GM12878 (cell line): ENCODE data around the gene OR7G3. TPM values are rescaled to one million over a fixed set of nuclear protein-coding genes. Genes with fewer than 3 reads are reported as not detected.

Experiments used
- ATAC-seq: fragments of 200-7000 bp; cut with Tn5 transposase; 3 replicates; pipeline ENCODE4 v1.9.1; 2020; ENCODE audit warnings: mild to moderate bottlenecking, moderate library complexity
- BruUV-seq: library from RNA; stranded (reverse); fragments of 400-500 nt; replicated peaks from 2 replicates; lab custom pipeline; 2021; lab: Mats Ljungman, UMichigan
- CTCF ChIA-PET: fragments of 300-600 bp; sonication (Branson Sonifier 250); formaldehyde crosslinking; extraction: SDS; loops from one replicate; lab custom pipeline; 2021; ENCODE audit warnings: inconsistent platforms; lab: Yijun Ruan, JAX
- POLR2A ChIA-PET: fragments of 350-600 bp; formaldehyde crosslinking; extraction: SDS; loops from one replicate; lab custom pipeline; 2021; ENCODE audit warnings: inconsistent platforms; lab: Charles Lee
- RAD21 ChIA-PET: fragments of 300-600 bp; sonication (Branson Sonifier 250); formaldehyde crosslinking; loops from one replicate; lab custom pipeline; 2023; ENCODE audit warnings: antibody characterized with exemption; ENCODE audit not compliant: unreplicated experiment; lab: Charles Lee
- SMC1A ChIA-PET: fragments of 300-600 bp; sonication (Branson Sonifier 250); formaldehyde crosslinking; loops from one replicate; lab custom pipeline; 2023; ENCODE audit not compliant: unreplicated experiment, uncharacterized antibody; lab: Charles Lee
- DNase-seq: peaks from one replicate; pipeline ENCODE4 v3.0.0-alpha.2; 2011; ENCODE audit warnings: low read depth, low spot score
- FAIRE-seq: peaks from 3 replicates; lab custom pipeline; 2011; peaks lifted over from hg19 to GRCh38; lab: Jason Lieb, UNC
- H2AFZ ChIP-seq: 2 replicates; pipeline ENCODE4 v1.6.0; 2011; ENCODE audit warnings: low read depth, low read length, control low read depth; ENCODE audit not compliant: control insufficient read depth
- H3K27ac ChIP-seq: 2 replicates; pipeline ENCODE4 v1.5.1; 2011; ENCODE audit warnings: control low read depth; ENCODE audit not compliant: control insufficient read depth, insufficient read depth
- H3K27me3 ChIP-seq, 2 experiments: replicated peaks in 1 of 2; 2 replicates each; pipeline versions ENCODE4 v1.6.0 to v1.6.1; 2011; ENCODE audit warnings: low read length in 1 of 2; ENCODE audit not compliant: control insufficient read depth in 2 of 2, insufficient read depth in 2 of 2
- H3K36me3 ChIP-seq, 2 experiments: 2 replicates each; pipeline ENCODE4 v1.5.1; 2011; ENCODE audit warnings: low read length in 1 of 2; ENCODE audit not compliant: control insufficient read depth in 2 of 2, insufficient read depth in 2 of 2
- H3K4me1 ChIP-seq: 2 replicates; pipeline ENCODE4 v1.6.1; 2011; ENCODE audit warnings: mild to moderate bottlenecking, low read length, moderate library complexity, mixed read lengths; ENCODE audit not compliant: control insufficient read depth, insufficient read depth
- H3K4me2 ChIP-seq: 2 replicates; pipeline ENCODE4 v1.6.0; 2011; ENCODE audit warnings: control low read depth; ENCODE audit not compliant: control insufficient read depth, insufficient read depth
- H3K4me3 ChIP-seq: fragments of 200-600 bp; sonication (generic); 2 replicates; pipeline ENCODE4 v1.5.1; 2016
- H3K79me2 ChIP-seq: 2 replicates; pipeline ENCODE4 v1.6.0; 2011; ENCODE audit warnings: low read length; ENCODE audit not compliant: control insufficient read depth, insufficient read depth
- H3K9ac ChIP-seq: 2 replicates; pipeline ENCODE4 v1.8.0; 2011; ENCODE audit warnings: low read length, control low read depth, mixed read lengths; ENCODE audit not compliant: control insufficient read depth, insufficient read depth
- H3K9me3 ChIP-seq: replicated peaks from 3 replicates; pipeline ENCODE4 v1.5.1; 2011; ENCODE audit warnings: mild to moderate bottlenecking, low read length; ENCODE audit not compliant: control insufficient read depth, insufficient read depth
- H4K20me1 ChIP-seq: 2 replicates; pipeline ENCODE4 v1.6.0; 2011; ENCODE audit not compliant: control insufficient read depth, insufficient read depth
- BCL11A ChIP-seq: IDR thresholded peaks from 2 replicates; pipeline ENCODE4 v1.6.1; 2011; ENCODE audit warnings: low read depth, low read length
- IKZF2 ChIP-seq, 2 experiments: fragments of 450-650 bp; IDR thresholded peaks; 2 replicates each; pipeline ENCODE4 v1.6.1; 2017; ENCODE audit warnings: mild to moderate bottlenecking in 2 of 2, moderate library complexity in 2 of 2
- WGBS: methylation state at CpG from one replicate; pipeline ENCODE4 v1.1.6; 2016; ENCODE audit warnings: low lambda C conversion rate; ENCODE audit not compliant: insufficient replicate concordance, insufficient coverage; ENCODE audit errors: missing lambda C conversion rate; 5-methylcytosine and 5-hydroxymethylcytosine counted together
- in situ Hi-C: fragments of 300-500 bp; cut with MboI; formaldehyde crosslinking; loops from 9 replicates; pipeline ENCODE4 v1.14.3; 2018; ENCODE audit warnings: mixed read lengths
- intact Hi-C: fragments of 100-400 bp; cut with micrococcal nuclease; formaldehyde crosslinking; loops from one replicate; pipeline ENCODE4 v1.14.2; 2022; ENCODE audit not compliant: unreplicated experiment
- polyA plus RNA-seq, 11 experiments: library from polyadenylated mRNA; depleted of rRNA in 4 of 11; unstranded in 6 of 11; stranded (reverse) in 5 of 11; fragments of >200 nt; fragmentation: Nextera tagmentation in 4 of 11; fragmentation: Illumina TruSeq in 1 of 11; extraction: Ambion mirVana in 4 of 11; extraction: Trizol in 1 of 11; gene quantifications; 1 replicate in 1 of 11; 2 replicates in 10 of 11; pipeline versions ENCODE4 v1.2.1 to v1.2.3, GENCODE V29; 2011 to 2016; ENCODE audit warnings: inconsistent platforms in 2 of 11, missing spikeins in 2 of 11, low read depth in 1 of 11
- total RNA-seq, 4 experiments: library from RNA; depleted of rRNA in 3 of 4; stranded (reverse); fragments of >200 nt in 3 of 4; fragmentation: Illumina TruSeq in 1 of 4; extraction: Trizol in 1 of 4; gene quantifications; 2 replicates each; pipeline versions ENCODE4 v1.2.1 to v1.2.3, GENCODE V29; 2013 to 2021
- TF ChIP-seq, protein P1 (sequence below): fragments of 450-650 bp; IDR thresholded peaks from 2 replicates; pipeline ENCODE4 v1.6.1; 2014; ENCODE audit warnings: mild to moderate bottlenecking
- TF ChIP-seq, protein P2 (sequence below): fragments of 150-350 bp; IDR thresholded peaks from 2 replicates; pipeline ENCODE4 v1.6.1; 2014; ENCODE audit warnings: mild to moderate bottlenecking, low read depth, low read length
- TF ChIP-seq, protein P3 (sequence below): fragments of 450-650 bp; IDR thresholded peaks from 2 replicates; pipeline ENCODE4 v1.6.1; 2018; ENCODE audit warnings: borderline replicate concordance, mild to moderate bottlenecking; ENCODE audit not compliant: partially characterized antibody
- TF ChIP-seq, protein P4 (sequence below): fragments of 450-650 bp; IDR thresholded peaks from 2 replicates; pipeline ENCODE4 v1.6.1; 2017; ENCODE audit warnings: mild to moderate bottlenecking, moderate library complexity
- TF ChIP-seq, protein P5 (sequence below): IDR thresholded peaks from 2 replicates; pipeline ENCODE4 v1.6.1; 2012; ENCODE audit warnings: improper control_type of control experiment, low read depth, low read length; ENCODE audit not compliant: insufficient replicate concordance

Gene OR7G3
- total and polyA plus RNA-seq, 10 of the 15 experiments (the other 5 are each of a cell fraction or from before 2014, with no cell fraction given), result not detected

DNA sequence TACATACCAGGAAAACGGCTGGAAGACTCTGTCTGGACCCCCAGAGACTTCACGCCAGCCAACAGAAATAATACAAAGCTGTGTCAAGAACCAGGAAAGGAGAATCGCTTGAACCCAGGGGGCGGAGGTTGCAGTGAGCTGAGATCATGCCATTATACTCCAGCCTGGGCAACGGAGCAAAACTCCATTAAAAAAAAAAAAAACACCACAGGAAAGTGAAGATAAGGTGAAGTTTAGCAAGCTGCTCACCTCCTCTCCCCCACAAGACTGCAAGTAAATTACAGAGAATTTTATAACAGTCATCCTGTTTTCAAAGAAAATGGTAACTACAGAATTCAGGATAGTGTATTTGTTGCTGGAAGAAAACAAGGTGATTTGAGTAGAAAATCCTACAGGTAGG, 10.2 kb downstream of the OR7G3 start (continued):
- TF ChIP-seq, protein P1, sequence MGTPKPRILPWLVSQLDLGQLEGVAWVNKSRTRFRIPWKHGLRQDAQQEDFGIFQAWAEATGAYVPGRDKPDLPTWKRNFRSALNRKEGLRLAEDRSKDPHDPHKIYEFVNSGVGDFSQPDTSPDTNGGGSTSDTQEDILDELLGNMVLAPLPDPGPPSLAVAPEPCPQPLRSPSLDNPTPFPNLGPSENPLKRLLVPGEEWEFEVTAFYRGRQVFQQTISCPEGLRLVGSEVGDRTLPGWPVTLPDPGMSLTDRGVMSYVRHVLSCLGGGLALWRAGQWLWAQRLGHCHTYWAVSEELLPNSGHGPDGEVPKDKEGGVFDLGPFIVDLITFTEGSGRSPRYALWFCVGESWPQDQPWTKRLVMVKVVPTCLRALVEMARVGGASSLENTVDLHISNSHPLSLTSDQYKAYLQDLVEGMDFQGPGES, result no peak
- TF ChIP-seq, protein P2, sequence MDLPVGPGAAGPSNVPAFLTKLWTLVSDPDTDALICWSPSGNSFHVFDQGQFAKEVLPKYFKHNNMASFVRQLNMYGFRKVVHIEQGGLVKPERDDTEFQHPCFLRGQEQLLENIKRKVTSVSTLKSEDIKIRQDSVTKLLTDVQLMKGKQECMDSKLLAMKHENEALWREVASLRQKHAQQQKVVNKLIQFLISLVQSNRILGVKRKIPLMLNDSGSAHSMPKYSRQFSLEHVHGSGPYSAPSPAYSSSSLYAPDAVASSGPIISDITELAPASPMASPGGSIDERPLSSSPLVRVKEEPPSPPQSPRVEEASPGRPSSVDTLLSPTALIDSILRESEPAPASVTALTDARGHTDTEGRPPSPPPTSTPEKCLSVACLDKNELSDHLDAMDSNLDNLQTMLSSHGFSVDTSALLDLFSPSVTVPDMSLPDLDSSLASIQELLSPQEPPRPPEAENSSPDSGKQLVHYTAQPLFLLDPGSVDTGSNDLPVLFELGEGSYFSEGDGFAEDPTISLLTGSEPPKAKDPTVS, result no peak
- TF ChIP-seq BCL11A (no peak), IKZF2 (IDR thresholded peaks at IDR 0.05) (no peak)

DNA sequence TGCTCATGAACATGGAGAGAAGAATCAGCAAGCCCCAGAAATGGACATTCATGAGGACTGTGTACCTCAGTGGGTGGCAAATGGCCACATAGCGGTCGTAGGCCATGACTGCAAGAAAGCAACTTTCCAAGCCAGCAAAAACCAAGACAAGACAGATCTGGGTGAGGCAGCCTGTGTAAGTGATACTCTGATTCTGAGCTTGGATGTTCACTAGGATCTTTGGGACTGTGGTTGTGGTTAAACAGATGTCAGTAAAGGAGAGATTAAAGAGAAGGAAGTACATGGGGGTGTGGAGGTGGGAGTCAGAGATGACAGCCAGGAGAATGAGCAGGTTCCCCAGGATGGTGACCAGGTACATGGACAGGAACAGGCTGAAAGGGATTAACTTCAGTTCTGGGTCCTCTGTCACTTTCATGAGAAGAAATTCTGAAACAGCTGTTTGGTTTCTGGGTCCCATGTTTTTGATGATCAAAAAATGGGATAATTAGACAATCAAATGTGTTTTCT, 11.4 kb downstream of the OR7G3 start, which contains the start of gene OR7G1:
TSS of gene OR7G1 (minus strand) at position 457 of the 507 bp plus-strand sequence. CDS start at position 457, 0 bp downstream.
- Histone ChIP-seq H3K9ac (no peak within 1 kb of the TSS), H3K4me2 (no peak within 1 kb of the TSS), H3K79me2 (no peaks in the 10 kb centered on the region), H3K4me3 (no peak within 1 kb of the TSS), H4K20me1 (no peaks in the 10 kb centered on the region), H3K36me3 (no peaks in the 10 kb centered on the region), H3K27me3 (no peaks in the 10 kb centered on the region), H3K27ac (no peak within 1 kb of the TSS), H3K4me1 (no peaks in the 10 kb centered on the region), H2AFZ (no peak within 1 kb of the TSS), H3K9me3 (no peaks in the 10 kb centered on the region)
- SMC1A ChIA-PET, result no interaction called here
- BruUV-seq, result no TSS peak
- RAD21 ChIA-PET, result no interaction called here
- no peak for ATAC-seq
- in situ Hi-C loops (no loop called here), intact Hi-C loops (no loop called here)
- no peak for FAIRE-seq
- CTCF ChIA-PET, result no interaction called here
- DNase-seq, result no peak
- POLR2A ChIA-PET, result no interaction called here
- whole genome bisulfite sequencing, result 63% methylated on average over 2 of the region's 2 CpGs
- TF ChIP-seq, protein P3, sequence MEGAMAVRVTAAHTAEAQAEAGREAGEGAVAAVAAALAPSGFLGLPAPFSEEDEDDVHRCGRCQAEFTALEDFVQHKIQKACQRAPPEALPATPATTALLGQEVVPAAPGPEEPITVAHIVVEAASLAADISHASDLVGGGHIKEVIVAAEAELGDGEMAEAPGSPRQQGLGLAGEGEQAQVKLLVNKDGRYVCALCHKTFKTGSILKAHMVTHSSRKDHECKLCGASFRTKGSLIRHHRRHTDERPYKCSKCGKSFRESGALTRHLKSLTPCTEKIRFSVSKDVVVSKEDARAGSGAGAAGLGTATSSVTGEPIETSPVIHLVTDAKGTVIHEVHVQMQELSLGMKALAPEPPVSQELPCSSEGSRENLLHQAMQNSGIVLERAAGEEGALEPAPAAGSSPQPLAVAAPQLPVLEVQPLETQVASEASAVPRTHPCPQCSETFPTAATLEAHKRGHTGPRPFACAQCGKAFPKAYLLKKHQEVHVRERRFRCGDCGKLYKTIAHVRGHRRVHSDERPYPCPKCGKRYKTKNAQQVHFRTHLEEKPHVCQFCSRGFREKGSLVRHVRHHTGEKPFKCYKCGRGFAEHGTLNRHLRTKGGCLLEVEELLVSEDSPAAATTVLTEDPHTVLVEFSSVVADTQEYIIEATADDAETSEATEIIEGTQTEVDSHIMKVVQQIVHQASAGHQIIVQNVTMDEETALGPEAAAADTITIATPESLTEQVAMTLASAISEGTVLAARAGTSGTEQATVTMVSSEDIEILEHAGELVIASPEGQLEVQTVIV, result no peak
- TF ChIP-seq, protein P4, sequence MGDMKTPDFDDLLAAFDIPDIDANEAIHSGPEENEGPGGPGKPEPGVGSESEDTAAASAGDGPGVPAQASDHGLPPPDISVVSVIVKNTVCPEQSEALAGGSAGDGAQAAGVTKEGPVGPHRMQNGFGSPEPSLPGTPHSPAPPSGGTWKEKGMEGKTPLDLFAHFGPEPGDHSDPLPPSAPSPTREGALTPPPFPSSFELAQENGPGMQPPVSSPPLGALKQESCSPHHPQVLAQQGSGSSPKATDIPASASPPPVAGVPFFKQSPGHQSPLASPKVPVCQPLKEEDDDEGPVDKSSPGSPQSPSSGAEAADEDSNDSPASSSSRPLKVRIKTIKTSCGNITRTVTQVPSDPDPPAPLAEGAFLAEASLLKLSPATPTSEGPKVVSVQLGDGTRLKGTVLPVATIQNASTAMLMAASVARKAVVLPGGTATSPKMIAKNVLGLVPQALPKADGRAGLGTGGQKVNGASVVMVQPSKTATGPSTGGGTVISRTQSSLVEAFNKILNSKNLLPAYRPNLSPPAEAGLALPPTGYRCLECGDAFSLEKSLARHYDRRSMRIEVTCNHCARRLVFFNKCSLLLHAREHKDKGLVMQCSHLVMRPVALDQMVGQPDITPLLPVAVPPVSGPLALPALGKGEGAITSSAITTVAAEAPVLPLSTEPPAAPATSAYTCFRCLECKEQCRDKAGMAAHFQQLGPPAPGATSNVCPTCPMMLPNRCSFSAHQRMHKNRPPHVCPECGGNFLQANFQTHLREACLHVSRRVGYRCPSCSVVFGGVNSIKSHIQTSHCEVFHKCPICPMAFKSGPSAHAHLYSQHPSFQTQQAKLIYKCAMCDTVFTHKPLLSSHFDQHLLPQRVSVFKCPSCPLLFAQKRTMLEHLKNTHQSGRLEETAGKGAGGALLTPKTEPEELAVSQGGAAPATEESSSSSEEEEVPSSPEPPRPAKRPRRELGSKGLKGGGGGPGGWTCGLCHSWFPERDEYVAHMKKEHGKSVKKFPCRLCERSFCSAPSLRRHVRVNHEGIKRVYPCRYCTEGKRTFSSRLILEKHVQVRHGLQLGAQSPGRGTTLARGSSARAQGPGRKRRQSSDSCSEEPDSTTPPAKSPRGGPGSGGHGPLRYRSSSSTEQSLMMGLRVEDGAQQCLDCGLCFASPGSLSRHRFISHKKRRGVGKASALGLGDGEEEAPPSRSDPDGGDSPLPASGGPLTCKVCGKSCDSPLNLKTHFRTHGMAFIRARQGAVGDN, result no peak
- TF ChIP-seq, protein P5, sequence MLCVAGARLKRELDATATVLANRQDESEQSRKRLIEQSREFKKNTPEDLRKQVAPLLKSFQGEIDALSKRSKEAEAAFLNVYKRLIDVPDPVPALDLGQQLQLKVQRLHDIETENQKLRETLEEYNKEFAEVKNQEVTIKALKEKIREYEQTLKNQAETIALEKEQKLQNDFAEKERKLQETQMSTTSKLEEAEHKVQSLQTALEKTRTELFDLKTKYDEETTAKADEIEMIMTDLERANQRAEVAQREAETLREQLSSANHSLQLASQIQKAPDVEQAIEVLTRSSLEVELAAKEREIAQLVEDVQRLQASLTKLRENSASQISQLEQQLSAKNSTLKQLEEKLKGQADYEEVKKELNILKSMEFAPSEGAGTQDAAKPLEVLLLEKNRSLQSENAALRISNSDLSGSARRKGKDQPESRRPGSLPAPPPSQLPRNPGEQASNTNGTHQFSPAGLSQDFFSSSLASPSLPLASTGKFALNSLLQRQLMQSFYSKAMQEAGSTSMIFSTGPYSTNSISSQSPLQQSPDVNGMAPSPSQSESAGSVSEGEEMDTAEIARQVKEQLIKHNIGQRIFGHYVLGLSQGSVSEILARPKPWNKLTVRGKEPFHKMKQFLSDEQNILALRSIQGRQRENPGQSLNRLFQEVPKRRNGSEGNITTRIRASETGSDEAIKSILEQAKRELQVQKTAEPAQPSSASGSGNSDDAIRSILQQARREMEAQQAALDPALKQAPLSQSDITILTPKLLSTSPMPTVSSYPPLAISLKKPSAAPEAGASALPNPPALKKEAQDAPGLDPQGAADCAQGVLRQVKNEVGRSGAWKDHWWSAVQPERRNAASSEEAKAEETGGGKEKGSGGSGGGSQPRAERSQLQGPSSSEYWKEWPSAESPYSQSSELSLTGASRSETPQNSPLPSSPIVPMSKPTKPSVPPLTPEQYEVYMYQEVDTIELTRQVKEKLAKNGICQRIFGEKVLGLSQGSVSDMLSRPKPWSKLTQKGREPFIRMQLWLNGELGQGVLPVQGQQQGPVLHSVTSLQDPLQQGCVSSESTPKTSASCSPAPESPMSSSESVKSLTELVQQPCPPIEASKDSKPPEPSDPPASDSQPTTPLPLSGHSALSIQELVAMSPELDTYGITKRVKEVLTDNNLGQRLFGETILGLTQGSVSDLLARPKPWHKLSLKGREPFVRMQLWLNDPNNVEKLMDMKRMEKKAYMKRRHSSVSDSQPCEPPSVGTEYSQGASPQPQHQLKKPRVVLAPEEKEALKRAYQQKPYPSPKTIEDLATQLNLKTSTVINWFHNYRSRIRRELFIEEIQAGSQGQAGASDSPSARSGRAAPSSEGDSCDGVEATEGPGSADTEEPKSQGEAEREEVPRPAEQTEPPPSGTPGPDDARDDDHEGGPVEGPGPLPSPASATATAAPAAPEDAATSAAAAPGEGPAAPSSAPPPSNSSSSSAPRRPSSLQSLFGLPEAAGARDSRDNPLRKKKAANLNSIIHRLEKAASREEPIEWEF, result no peak
